ENCODE data around the gene GCC2.
"Not testable (repeated sequence)": the region's sequence is repeated elsewhere in the genome, so short reads cannot be mapped to it uniquely, and the experiment has no call there.

GCC2 gene, protein sequence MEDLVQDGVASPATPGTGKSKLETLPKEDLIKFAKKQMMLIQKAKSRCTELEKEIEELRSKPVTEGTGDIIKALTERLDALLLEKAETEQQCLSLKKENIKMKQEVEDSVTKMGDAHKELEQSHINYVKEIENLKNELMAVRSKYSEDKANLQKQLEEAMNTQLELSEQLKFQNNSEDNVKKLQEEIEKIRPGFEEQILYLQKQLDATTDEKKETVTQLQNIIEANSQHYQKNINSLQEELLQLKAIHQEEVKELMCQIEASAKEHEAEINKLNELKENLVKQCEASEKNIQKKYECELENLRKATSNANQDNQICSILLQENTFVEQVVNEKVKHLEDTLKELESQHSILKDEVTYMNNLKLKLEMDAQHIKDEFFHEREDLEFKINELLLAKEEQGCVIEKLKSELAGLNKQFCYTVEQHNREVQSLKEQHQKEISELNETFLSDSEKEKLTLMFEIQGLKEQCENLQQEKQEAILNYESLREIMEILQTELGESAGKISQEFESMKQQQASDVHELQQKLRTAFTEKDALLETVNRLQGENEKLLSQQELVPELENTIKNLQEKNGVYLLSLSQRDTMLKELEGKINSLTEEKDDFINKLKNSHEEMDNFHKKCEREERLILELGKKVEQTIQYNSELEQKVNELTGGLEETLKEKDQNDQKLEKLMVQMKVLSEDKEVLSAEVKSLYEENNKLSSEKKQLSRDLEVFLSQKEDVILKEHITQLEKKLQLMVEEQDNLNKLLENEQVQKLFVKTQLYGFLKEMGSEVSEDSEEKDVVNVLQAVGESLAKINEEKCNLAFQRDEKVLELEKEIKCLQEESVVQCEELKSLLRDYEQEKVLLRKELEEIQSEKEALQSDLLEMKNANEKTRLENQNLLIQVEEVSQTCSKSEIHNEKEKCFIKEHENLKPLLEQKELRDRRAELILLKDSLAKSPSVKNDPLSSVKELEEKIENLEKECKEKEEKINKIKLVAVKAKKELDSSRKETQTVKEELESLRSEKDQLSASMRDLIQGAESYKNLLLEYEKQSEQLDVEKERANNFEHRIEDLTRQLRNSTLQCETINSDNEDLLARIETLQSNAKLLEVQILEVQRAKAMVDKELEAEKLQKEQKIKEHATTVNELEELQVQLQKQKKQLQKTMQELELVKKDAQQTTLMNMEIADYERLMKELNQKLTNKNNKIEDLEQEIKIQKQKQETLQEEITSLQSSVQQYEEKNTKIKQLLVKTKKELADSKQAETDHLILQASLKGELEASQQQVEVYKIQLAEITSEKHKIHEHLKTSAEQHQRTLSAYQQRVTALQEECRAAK (N-terminal part only)

DNA sequence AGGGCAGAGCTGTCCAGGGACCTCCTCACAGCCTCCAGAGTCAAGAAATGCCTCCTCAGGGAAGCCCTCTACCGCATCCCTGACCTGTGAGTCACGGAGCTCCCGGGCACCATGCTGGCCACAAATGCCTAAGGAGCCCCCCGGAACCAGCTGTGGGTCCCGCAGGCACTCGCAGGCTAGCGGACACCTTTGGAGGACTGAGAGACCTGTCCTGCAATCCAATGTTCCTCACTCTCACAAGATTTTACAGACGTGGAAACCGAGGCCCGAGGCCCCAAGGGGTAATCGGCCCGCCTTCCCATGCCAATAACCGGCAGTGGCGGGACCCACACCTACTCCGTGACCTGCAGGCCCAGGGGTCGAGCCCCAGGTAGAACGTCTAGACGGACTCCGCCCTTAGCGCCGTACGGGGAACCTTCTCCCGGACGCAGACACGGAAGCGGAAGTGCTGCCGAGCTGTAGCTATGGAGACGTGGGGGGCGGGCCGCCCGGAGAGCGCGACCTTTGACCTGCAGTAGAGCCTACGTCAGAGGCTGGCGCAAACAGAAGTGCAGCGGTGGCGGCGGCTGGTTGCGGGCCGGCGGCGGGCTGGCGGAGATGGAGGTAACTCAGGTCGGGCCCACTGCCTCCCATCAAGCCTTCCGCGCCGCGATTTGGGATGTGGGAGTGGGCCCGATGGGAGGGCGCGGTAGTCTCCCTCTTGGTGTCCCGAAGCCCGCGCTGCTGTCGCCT lies at the start of gene GCC2:
Gene GCC2, plus strand, starts transcription at position 529 of the 732 bp plus-strand sequence. Its CDS starts 69 bp downstream, at position 598.
- DNase-seq, result peak; percentile 97

DNA sequence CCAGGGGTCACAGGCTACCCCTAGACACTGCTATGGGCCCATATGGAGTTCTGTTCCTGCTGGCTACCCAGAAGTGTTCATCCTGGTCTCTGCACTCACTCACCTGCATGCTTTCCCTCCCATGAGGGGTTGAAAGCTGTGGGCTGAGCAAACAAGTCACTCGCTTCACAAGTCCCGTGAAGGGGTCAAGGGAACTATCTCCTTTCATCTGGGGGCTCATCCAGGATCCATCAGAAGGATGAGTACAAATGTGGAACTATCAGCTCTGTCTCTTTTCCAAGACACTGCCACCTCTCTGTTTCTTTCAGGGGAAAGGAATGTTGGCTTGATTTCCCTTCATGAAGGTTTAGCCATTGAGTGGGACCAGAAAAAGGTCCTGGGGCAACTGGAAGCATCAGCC lies 49.5 kb upstream of the GCC2 start:
- no peak for DNase-seq

DNA sequence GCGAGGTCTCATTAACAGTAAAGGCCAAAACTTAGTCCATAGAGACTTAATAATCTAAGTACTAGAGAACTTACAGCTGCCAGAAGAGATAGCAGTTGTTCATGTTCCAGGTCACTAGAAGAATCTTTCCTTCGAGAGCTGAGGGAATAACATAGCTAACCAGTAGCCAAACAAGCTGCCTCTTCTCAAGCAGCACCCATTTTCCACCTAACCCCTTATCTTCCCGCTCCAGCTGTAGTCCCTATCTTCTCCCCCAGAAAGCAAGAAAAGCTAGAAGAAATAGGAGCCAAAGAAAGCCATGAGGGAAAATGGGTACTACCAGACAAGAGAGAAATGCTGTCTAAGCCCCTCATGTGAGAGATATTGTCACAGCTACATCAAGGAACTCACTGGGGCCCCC lies 47.2 kb upstream of the GCC2 start:
- no peak for DNase-seq

DNA sequence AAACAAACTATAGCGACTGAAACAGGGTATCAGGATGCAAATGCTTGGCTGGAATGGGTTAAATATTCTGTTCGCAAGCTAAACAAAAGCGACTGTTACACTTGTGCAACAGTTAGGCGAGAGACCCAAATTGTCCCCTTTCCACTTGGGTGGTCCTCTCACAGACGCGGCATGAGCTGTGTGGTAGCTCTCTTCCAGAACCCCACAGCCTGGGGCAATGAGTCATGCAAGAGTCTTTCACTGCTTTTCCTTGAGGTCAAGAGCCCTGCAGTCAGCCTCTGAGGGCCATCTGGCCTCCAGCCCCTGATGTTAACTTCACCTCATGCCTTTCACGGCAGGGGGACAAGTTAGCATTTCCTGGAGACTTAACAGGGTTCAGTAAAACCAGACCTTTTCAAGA lies 45.5 kb upstream of the GCC2 start:
- DNase-seq, result no peak

DNA sequence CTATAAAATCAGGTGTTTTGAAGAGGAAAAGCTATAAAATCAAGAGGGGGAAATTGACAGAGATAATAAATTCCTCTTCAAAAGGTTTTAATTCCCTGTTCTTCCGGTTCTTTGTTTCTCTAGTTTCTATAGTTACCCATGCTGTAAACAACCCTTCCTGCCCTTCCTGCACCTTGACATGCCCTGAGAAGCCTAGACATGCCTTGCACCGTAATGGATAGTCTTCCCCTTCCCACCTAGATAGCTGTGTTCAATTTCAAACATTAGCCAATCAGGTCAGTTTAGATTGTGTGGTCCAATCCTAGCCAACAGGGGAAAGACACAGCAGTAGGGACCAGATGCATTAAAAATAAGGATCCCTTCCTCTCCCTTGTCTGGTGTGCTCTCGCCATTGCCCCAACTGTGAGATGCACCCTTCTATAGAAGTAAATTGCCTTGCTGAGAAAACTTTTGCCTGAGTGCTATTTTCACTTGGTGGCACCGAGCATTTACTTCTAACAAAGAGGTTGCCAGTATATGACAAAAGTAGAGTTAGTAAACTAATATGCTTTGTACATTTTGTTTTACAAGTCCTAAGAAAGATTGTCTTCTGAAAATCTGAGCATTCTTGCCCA lies 44.1 kb upstream of the GCC2 start:
- DNase-seq, result no peak

DNA sequence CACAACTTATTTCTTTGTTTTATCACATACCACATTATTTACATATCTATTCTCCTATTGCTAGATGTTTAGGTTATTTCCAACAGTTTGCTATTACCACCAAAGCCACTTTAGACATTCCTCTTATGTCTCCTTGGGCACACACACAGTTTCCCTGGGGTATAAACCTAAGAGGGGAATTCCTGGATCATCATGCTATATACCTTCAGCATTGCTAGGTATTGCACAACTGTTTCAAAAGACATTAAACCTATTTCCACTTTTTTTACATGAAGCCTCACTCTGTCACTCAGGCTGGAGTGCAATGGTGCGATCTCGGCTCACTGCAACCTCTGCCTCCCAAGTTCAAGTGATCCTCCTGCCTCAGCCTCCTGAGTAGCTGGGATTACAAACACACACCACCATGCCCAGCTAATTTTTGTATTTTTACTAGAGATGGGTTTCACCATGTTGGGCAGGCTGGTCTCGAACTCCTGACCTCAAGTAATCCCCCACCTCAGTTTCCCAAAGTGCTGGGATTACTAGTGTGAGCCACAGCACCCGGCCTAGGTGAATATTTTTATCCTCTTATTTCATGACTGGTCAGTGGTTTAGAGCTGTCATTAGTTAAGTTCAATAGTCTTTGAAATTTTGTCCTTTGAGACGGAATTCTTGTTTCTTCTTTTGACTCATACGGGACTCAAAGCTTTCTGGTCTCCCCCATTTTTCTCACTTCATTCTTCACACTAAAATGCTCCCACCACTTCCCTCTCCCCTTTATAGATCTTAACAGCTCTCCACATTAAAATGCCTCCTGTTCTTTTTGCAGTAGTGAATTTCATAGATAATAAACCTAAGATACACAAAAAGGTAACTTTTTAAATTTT lies 40.9 kb upstream of the GCC2 start:
- no peak for DNase-seq

DNA sequence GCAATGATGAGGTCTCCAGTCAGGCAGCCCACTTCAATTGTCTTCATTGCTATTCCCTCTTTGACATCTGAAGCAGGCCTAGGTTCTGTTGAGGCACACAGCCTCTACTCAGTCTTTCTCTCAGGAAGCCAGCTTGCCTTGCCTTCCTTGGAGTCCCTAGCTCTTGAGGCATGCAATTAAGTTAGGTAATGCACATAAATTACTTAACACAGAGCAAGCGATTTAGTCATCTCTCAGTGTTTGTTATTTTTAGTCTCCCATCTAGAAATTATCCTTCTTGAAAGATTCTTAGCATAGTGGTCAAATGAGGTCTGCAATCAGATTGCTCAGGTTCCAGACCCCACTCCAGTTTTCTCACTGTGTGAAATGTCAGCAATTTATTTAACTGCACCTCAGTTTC lies 39.2 kb upstream of the GCC2 start:
- DNase-seq, result no peak

DNA sequence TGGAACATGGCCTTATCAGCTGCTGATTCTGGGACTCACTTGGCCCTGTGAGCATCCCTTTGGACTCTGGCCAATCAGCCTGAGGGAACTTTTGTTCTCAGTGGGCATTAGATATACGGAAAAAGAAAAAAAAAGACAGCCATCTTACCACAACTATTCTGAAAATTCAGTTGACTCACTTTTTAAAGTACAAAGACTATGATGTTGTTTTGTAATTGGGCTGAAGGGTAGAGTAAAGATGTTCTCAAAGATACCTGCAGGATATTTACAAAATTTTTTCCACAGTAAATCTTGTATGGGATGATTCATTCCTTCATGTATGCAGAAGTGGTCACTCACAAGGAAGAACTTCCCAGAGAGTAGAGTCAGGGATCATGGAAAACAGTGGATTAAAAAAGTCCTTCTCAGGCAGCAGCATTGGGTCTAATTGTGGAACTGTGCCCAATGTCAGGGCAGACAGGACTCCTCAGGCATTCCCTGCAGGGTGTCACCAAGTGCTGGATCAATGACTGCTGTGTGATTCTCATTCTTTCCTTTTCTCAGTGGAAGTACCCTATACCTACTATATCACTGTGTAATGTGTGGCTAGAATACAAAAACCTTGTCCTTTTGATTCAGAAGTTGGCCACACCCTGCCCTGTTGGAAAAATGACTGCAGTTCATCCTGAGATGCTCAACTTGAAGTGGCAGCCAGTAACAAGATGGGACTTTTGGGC lies 35.9 kb upstream of the GCC2 start:
- DNase-seq, result no peak

DNA sequence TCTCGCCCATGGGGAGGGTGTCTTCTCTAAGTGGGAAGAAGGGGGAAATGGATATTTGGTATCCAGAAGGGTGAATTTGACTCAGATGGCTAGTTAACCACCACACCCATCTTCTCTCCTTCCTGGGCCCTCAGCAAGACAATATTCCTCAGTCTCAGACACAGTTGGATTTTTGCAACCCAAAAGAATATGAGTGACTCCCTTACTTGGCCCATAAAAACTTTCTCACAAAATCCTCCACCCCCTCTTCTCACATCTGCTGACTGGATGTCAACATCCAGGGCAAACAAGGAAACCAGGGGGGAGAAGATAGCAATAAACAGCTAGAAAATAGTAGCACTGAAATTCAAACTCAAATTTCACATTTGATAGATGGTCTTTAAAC lies 35.3 kb upstream of the GCC2 start:
- no peak for DNase-seq

DNA sequence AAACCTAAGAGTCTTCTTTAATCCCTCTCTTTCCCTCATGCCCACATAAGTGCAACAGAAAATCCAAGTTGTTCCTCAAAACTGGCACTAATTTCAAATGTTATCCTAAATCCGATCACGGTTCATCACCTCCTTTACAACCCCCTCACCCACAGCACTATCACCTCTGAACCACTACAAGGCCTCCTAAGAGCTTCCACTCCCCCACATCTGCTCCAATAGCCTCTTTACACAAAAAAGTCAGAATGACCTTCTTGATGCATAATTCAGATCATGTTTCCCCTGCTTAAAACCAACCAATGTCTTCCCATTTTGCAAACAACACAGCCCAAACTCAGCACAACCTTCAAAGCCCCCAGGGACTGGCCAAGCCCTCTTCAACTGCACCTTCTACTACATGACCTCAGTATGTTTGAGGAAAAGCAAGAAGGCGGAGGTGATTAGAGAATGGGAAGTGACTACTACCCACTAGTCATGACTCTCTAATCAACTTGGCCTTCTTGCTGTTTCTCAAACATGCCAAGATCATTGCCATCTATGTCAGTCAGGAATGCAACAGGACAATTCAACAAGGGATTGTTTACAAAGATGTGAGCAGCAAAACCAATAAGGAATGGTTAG lies 34.6 kb upstream of the GCC2 start:
- no peak for DNase-seq

DNA sequence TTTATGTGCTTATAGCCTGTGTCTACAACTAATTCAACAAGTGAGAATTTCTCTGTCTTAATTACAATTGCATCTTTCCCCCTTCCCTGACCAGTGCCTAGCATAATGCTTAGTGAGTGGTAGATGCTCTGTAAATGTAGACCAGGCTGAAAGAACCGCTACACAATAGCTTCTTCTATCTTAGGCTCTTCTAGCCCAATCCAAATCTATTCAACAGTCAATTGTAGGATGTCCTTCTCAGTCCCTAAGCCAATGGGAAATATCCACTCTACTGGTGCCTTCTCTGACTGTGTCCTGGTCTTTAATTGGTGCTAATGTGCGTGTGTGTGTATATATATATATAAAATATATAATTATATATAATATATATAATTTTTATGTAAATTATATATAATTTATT lies 34.1 kb upstream of the GCC2 start:
- DNase-seq, result no peak

DNA sequence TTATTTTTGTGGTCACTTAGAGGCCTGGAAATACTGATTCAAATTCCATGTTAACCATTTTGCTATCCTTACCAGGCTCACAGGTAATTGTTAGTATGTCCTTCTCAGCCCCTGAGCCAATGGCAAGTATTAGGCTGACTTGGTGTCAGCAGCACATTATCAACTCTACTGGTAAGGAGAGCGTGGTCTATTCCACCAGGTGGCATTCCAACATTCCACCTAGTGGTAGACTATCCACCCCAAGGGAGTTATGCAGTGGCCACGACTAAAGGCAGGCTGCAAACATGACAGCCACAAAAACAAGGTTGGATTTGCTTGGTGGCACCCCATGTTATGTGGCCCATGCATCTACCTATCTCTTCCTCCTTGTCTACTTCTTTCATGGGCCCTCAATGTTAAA lies 31.8 kb upstream of the GCC2 start:
- DNase-seq, result no peak

DNA sequence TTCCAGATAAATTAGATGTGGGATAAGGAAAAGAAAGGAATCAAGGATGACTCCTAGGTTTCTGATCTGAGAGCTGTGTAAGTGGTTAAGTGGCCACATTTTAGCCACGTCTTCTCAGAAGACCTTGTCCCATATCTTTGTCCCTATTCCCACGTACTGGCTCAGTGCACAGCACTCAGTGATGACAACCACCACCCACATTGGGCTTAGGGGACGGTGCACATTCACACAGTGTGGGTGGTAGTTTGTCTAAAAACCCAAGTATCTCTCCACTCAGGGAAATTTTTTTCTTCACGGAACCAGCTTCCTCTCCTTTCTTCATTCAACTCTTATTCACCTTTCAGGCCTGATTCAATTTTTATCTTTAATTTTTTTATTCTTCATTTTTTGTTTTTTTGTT lies 30.6 kb upstream of the GCC2 start:
- no peak for DNase-seq

DNA sequence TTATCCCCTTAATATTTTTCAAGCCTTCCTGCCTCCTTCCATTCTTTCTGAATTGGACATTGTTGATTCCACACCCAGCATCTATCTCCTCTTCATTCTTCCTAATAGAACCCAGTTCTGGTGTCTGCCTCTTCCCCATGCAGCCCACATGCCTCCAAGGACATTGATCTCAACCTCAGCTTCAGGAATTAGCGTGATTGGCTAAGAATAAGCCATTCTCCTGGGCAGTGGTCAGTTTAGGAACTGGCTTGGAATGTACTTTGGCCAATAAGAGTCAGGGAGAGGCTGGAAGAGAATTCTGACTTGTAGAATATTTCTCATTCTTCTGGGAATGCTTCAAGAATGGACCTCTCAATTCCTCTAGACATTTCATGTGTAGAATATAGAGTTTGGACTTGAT lies 25.9 kb upstream of the GCC2 start:
- DNase-seq, result no peak

DNA sequence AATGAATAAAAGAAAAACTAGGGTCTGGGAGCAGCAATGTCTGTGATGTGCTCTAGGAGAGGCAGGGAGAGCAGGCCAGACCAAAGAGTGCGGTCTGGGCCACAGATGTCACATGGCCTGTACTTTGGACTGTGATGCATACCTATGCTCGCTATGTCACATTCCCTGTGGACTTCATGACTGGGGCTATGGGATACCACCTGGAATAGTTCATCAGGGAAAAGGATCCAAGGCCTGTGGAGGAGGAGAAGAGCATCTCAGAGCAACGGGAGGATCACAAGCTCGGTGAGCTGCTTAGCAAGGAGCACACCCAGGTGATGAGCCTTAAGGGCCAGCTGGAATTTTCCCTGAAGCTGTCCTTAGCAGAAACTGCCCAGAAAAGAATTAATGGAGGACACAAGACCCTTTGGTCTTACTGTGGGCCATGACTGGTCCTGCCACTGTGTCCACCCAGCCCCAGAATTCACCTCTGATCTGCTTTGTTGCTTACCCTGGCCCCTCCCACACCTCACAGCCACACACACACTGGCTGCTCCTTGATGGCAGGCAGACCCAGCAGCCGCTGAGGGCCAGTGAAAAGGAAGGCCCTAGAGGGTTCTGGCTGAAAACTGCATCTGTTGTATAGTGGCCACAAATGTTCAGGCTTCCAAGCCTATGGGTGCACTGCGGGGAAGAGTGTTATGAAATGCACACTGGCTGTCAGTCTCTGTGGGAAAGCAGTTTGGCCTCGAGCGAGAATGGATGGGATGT lies 25.3 kb upstream of the GCC2 start:
- no peak for DNase-seq

DNA sequence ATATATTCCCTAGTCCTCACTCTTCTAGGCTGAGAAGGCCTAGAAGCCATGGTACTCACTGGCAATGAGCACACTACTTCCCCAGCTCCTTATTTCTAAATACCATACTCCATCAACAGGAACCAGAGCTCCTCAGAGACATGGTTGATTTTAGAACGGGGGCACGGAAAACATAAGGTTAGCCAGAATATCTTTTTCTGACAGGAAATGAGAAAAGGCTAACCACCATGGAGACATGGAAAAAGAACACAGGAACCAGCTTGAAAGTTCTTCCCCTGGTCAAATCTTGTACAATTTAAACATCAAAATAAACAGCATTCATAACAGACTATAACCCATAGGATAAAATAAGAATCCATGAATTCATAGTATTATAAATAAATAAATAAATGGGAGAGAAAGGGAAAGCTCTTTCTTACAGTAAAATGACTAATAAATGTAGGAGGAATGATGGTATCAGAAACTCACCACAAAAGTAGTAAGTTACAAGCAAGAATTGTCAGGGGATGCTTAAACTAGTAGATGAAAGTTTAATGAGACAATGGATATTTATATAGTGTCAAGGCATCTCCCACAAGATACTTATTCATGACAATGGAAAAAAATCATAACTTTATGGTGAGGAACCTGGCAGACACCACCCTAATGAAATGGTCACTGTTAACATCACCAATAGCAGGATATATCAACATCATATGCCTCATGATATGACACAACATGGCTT lies 20.6 kb upstream of the GCC2 start:
- DNase-seq, result no peak

DNA sequence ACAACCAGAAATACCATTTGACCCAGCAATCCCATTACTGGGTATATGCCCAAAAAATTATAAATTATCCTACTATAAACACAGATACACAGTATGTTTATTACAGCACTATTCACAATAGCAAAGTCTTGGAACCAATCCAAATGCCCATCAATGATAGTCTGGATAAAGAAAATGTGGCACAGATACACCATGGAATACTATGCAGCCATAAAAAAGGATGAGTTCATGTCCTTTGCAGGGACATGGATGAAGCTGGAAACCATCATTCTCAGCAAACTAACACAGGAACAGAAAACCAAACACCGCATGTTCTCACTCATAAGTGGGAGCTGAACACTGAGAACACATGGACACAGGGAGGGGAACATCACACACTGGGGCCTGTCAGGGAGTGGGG lies 13.4 kb upstream of the GCC2 start:
- DNase-seq, result not testable (repeated sequence)

DNA sequence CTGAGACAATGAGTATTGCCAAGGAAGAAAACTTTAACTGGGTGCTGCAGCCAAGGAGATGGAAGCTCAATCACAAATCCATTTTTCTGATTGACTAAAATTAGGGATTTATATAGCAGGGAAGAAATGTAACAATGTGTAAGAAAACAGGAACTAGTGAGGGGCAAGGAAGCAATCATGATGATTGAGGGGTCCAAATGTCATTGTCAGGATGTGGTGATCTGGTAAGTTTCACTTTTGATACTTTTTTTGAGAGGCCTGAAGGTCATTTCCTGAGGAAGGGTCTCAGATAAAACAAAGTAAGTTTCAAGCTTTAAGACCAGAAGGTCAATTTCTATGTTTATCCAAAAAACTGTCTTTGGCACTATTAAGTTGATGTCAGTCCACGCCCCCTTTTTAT lies 12.0 kb upstream of the GCC2 start:
- DNase-seq, result no peak
